Activated CD8-positive, alpha-beta memory T cell treated with anti-CD3 and anti-CD28 coated beads, Interleukin-2, amount 10 ng/mL, durations not matched to agents 7 days and 5 days (primary cell): Measurements from ENCODE around the gene KSR2. TPM values are rescaled to one million over a fixed set of nuclear protein-coding genes. Genes with fewer than 3 reads are reported as not detected.

ENCODE experiments used
- ATAC-seq: fragments of 150-1000 bp; cut with Tn5 transposase; one replicate; pipeline ENCODE4 v1.10.0; 2021; ENCODE audit warnings: moderate library complexity
- CTCF ChIA-PET: fragments of 350-600 bp; sonication (Branson Sonifier 250); formaldehyde crosslinking; loops from one replicate; lab custom pipeline; 2021; ENCODE audit warnings: antibody characterized with exemption; lab: Charles Lee
- DNase-seq: peaks from one replicate; pipeline ENCODE4 v3.0.0-alpha.2; 2020
- H3K27ac Mint-ChIP-seq: one replicate; pipeline ENCODE4 v1.8.0; 2021; ENCODE audit warnings: mild to moderate bottlenecking, mixed read lengths
- H3K27me3 Mint-ChIP-seq: one replicate; pipeline ENCODE4 v1.8.0; 2021; ENCODE audit warnings: mixed read lengths
- H3K36me3 Mint-ChIP-seq: one replicate; pipeline ENCODE4 v1.8.0; 2021; ENCODE audit warnings: mild to moderate bottlenecking, mixed read lengths
- H3K4me1 Mint-ChIP-seq: one replicate; pipeline ENCODE4 v1.8.0; 2021; ENCODE audit warnings: mixed read lengths
- H3K4me3 Mint-ChIP-seq: one replicate; pipeline ENCODE4 v1.8.0; 2021; ENCODE audit warnings: mild to moderate bottlenecking, moderate library complexity, mixed read lengths
- H3K9me3 Mint-ChIP-seq: one replicate; pipeline ENCODE4 v1.8.0; 2022; ENCODE audit warnings: low read depth, mixed read lengths
- total RNA-seq, 2 experiments: library from RNA; stranded (reverse); gene quantifications; one replicate each; pipeline ENCODE4 v1.2.3, GENCODE V29; 2021

KSR2 gene
- total RNA-seq, 2 experiments from 2014 or later: not detected

DNA sequence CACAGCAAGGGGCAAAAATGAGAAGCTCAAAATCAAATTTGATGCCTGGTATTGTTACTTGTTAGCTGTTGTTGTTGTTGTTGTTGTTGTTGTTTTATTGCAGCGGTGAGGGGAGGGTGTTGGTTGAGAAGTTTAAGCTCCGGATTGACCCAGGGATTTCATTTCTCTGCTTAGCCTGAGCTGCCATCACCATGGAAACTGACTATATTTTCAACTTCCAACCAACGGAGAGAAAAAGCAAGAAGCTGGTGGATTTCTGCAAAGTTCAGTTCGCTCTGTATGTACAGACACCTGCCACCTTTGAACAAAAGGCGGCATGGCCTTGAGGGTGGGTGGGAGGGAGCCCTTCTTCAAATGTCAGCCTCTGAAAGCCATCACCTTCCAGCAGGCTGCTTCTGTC lies 412.9 kb downstream of the KSR2 start:
- DNase-seq: no peak
- CTCF ChIA-PET: interaction anchor here (0.8 kb wide), 1 partner anchor 32 kb away, joined by 3 read pairs; no protein-coding TSS in a partner anchor
- H3K9me3 Mint-ChIP-seq: peaks cover 16% of the 10 kb centered on the region
- no peak for ATAC-seq
- H3K27me3 Mint-ChIP-seq: no peaks in the 10 kb centered on the region
- H3K36me3 Mint-ChIP-seq: peaks cover 1% of the 10 kb centered on the region
- H3K4me3 Mint-ChIP-seq: no peak overlapping the region
- H3K4me1 Mint-ChIP-seq: no peaks in the 10 kb centered on the region
- H3K27ac Mint-ChIP-seq: no peak overlapping the region

DNA sequence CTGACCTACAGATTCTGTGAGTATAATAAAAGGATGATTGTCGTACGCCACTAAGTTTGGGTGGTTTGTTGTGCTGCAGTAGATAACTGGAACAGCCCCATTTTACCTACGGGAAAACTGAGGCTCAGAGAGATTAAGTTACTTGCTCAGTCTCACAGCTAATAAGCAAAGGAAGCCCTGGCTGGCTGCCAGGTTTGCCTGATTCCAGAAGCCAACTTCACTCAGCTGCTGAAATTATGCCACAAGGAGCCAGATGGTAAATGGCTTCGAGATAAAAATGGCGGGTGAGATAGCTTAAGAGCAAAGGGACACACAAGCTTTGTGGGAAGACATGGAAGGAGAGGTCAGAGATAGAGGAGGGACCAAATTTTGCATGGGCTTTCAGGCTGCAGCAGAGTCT lies 415.8 kb downstream of the KSR2 start:
- CTCF ChIA-PET: no interaction called here
- Mint-ChIP-seq H3K27me3 (no peaks in the 10 kb centered on the region), H3K4me3 (no peak overlapping the region), H3K9me3 (peaks cover 13% of the 10 kb centered on the region), H3K4me1 (no peaks in the 10 kb centered on the region), H3K36me3 (peaks cover 1% of the 10 kb centered on the region), H3K27ac (no peak overlapping the region)
- ATAC-seq: no peak
- DNase-seq: no peak

DNA sequence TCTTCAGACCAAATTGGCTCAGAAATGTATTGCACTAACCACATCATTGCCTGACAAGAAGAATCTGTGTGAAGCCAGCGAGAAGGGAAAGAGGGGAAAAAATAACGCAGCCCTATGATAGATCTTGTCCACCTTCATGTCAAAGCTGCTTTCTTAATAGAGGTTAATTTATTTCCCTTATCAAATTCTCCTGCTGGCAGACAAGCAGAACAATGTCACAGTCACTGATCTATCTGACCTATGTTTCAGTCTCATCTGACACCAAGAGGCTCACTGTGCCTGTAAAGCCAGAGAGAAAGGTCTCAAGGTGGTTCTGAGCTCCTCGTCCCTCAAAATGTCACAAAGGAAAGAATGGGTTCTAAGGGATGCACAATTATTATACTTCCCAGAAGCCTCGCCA lies 417.1 kb downstream of the KSR2 start:
- Mint-ChIP-seq H3K27me3 (no peaks in the 10 kb centered on the region), H3K36me3 (peaks cover 1% of the 10 kb centered on the region), H3K4me3 (no peak overlapping the region), H3K27ac (no peak overlapping the region), H3K4me1 (no peaks in the 10 kb centered on the region), H3K9me3 (peaks cover 13% of the 10 kb centered on the region)
- CTCF ChIA-PET: no interaction called here
- ATAC-seq: no peak
- no peak for DNase-seq

DNA sequence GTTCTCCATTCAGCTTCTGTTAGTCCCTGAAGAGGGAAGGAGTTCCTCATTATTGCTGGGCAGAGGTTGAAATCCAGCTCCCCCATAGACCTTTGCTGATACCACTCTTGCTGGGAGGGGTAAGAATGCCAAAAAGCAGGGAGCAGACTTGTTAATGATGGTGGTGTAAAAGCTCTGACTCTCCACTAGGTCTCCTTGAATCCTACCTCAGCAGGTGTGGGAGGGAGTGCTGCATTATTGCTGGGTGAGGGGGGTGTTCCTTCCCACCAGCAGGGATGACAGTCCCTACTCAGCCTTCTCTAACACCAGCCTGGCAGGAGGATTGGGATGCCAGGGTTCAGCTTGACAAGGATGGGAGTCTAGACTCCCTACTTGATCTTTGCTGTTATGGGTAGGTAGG lies 421.6 kb downstream of the KSR2 start:
- DNase-seq (no peak), ATAC-seq (no peak)
- no peak overlapping the region for H3K27ac Mint-ChIP-seq
- H3K27me3 Mint-ChIP-seq: no peaks in the 10 kb centered on the region
- no peaks in the 10 kb centered on the region for H3K4me1 Mint-ChIP-seq
- peaks cover 12% of the 10 kb centered on the region for H3K9me3 Mint-ChIP-seq
- H3K4me3 Mint-ChIP-seq: no peak overlapping the region
- CTCF ChIA-PET: no interaction called here
- no peaks in the 10 kb centered on the region for H3K36me3 Mint-ChIP-seq

DNA sequence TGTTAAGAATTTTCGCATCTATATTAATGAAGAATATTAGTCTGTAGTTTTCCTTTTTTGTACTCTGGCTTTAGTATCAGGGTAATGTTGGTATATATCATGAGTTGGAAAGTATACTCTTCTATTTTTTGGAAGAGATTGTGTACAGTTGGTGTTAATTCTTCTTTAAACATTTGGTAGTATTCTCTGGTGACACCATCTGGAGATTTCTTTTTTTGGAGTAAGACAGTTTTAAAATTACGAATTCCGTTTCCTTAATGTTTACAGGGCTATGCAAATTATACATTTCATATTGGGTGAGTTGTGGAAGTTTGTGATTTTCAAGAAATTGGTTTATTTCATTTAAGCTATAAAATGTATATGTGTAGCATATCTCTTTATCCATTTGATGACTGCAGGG lies 423.6 kb downstream of the KSR2 start:
- Mint-ChIP-seq H3K27me3 (no peaks in the 10 kb centered on the region), H3K4me3 (no peak overlapping the region), H3K4me1 (no peaks in the 10 kb centered on the region), H3K9me3 (peaks cover 7% of the 10 kb centered on the region), H3K36me3 (no peaks in the 10 kb centered on the region), H3K27ac (no peak overlapping the region)
- CTCF ChIA-PET: no interaction called here
- no peak for ATAC-seq
- DNase-seq: no peak

DNA sequence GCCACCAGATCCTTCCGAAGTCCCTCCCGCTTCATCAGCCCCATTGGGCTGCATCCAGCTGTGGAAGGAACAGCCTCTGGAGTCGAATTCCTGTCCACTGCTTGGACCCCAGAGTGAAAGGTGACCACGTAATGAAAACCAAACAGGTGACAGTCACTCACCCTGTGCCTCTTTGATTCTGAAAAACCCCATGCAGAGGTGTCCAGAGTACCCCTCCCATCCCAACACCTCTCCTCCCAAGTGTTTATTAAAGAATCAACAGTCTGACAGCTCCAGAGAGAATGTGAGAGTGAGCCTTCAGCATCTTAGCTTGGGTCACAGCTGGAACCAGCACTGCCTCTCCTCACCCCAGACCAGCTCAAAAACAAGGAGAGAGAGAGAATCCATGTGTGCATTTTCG lies 428.8 kb downstream of the KSR2 start:
- Mint-ChIP-seq H3K4me1 (no peaks in the 10 kb centered on the region), H3K36me3 (no peaks in the 10 kb centered on the region), H3K9me3 (no peaks in the 10 kb centered on the region), H3K27ac (no peak overlapping the region), H3K27me3 (no peaks in the 10 kb centered on the region), H3K4me3 (no peak overlapping the region)
- no peak for DNase-seq
- CTCF ChIA-PET: no interaction called here
- no peak for ATAC-seq

DNA sequence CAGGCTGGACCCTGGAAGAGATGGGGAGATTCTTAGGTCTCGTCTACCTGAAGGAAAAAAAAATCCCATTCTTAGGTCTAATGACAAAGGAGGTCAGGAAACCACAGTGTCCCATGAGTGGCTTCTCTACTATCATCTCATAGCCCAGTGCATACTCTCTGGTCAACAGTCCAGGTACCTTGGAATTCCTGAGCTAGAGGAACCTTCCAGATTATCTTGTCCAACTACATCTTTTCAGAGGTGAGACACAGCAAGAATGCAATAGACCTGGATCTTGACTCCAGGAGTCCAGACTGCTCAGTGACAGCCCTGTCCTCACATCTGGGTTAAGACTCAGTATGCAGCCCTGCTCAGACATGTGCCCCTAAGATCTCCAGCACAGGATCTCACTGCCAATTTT lies 429.9 kb downstream of the KSR2 start:
- no peaks in the 10 kb centered on the region for H3K9me3 Mint-ChIP-seq
- no peak overlapping the region for H3K4me3 Mint-ChIP-seq
- ATAC-seq (no peak), DNase-seq (no peak)
- H3K36me3 Mint-ChIP-seq: no peaks in the 10 kb centered on the region
- no peaks in the 10 kb centered on the region for H3K4me1 Mint-ChIP-seq
- H3K27ac Mint-ChIP-seq: no peak overlapping the region
- no peaks in the 10 kb centered on the region for H3K27me3 Mint-ChIP-seq
- CTCF ChIA-PET: no interaction called here

DNA sequence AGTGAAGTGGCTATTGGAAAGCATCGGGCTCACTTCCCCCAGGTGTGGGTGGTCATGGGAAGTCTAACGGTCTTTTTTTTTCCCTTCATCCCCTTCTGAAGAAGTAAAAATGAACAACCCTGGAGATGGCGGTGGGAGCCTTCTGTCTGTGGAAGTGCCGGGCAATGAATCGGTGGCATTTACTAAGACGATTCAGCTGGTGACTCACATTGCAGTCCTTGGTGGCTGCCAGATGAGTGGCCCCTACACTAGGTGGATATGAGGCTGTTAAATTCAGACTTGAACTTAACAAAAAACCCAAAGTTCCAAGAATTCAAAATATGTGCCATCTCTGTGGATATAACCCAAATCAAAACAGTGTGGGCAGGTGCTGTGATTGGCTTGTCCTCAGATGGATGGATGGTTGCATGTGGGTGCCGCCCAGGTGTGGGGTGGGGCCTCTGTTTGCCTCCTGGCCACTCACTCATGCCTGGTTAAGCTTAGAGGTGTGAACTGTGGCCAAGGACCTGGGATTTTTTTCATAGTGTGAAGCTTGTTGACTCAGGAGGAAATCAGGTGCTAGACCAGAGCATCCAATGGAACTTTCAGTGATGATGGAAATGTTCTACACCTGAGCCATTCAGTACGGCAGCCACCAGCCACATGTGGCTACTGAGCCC lies 430.6 kb downstream of the KSR2 start:
- H3K27ac Mint-ChIP-seq: no peak overlapping the region
- ATAC-seq (no peak), DNase-seq (no peak)
- no peaks in the 10 kb centered on the region for H3K4me1 Mint-ChIP-seq
- H3K4me3 Mint-ChIP-seq: no peak overlapping the region
- no peaks in the 10 kb centered on the region for H3K9me3 Mint-ChIP-seq
- no peaks in the 10 kb centered on the region for H3K27me3 Mint-ChIP-seq
- CTCF ChIA-PET: interaction anchor here (0.6 kb wide), 1 partner anchor 285 kb away, joined by 3 read pairs; no protein-coding TSS in a partner anchor
- H3K36me3 Mint-ChIP-seq: no peaks in the 10 kb centered on the region

DNA sequence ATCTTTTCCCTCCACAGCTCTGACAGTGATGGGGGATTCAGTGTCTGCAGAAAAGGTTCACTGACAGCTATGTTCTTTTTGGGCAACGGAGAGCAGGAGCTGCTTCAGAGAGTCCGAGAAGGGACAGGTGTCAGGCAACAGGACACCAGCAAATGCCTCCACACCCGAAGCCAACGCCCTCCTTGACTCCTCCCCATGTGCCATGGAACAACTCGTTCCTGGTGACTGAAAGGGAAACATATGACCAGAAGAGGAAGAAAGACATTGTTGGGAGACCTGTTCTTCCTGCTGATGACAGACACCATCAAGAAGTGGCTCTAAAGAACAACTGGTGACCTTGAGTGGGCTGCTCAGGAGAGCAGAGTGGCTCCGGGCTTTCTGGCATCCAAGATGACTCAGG lies 435.1 kb downstream of the KSR2 start:
- no peak overlapping the region for H3K27ac Mint-ChIP-seq
- no peaks in the 10 kb centered on the region for H3K27me3 Mint-ChIP-seq
- ATAC-seq (no peak), DNase-seq (no peak)
- no peaks in the 10 kb centered on the region for H3K4me1 Mint-ChIP-seq
- CTCF ChIA-PET: no interaction called here
- no peaks in the 10 kb centered on the region for H3K9me3 Mint-ChIP-seq
- H3K4me3 Mint-ChIP-seq: no peak overlapping the region
- no peaks in the 10 kb centered on the region for H3K36me3 Mint-ChIP-seq

DNA sequence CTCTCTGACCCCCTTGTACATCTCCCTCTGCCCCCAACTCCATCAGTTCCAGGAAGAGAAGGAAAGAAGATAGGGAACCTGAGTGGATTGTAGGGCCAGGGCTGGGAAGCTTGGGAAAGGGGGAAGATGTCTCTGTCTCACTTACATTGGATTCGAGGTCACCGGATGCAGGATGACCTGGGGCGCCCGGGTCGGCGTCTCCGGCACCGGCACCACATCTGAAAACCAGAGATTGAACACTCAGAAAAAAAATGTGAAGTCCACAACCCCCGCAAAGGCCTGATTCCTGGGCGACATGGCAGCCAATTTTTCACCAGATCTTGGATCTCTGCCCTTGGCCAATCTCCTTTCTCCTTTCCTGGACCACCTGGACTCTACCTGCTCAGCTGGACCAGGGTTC lies 438.0 kb downstream of the KSR2 start:
- H3K27ac Mint-ChIP-seq: no peak overlapping the region
- DNase-seq: no peak

DNA sequence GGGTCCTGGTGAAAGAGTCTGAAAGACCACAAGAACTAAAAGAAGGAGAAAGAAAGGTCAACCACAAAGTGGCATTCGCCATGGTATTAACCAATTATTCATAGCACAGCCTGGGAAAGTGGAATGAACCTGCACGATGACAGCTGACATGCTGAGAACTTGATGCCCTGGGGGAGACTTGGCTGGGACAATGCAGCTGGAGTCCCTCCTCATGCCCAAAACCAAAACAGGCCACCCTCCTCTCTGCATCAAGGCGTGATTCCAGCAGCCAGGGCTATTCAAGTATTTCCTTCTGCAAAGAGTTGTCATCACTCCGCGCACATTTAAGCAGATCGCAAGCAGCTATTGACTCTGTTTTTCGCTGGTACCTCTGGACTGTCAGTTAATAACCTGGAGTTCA lies 440.3 kb downstream of the KSR2 start:
- ATAC-seq: no peak
- no peak overlapping the region for H3K27ac Mint-ChIP-seq
- CTCF ChIA-PET: no interaction called here

More for the DNA sequence above, 438.0 kb downstream of the KSR2 start:
- H3K27me3 Mint-ChIP-seq: no peaks in the 10 kb centered on the region
- H3K4me1 Mint-ChIP-seq: no peaks in the 10 kb centered on the region
- no peak overlapping the region for H3K4me3 Mint-ChIP-seq
- H3K9me3 Mint-ChIP-seq: no peaks in the 10 kb centered on the region
- no peaks in the 10 kb centered on the region for H3K36me3 Mint-ChIP-seq
- ATAC-seq: no peak
- CTCF ChIA-PET: no interaction called here

DNA sequence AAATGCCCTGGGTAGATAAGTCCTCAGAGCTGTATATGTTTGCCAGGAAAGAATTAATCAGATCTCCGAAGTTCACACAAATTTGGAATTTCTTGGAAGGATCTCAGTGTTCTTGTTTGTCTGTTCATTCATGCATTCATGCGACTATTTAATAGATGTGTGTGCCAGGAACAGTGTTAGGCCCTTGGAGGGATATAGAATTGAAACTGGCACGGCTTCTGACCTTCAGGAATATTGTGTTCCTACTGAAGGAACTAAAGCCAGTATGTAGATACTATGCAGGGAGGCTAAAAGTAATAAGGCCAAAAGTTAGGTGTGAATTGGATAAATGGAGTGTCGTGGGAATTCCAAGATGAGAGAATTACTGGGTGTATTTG lies 441.3 kb downstream of the KSR2 start:
- Mint-ChIP-seq H3K4me1 (no peaks in the 10 kb centered on the region), H3K36me3 (no peaks in the 10 kb centered on the region), H3K27me3 (no peaks in the 10 kb centered on the region), H3K27ac (no peak overlapping the region), H3K4me3 (no peak overlapping the region), H3K9me3 (no peaks in the 10 kb centered on the region)
- DNase-seq: no peak
- CTCF ChIA-PET: no interaction called here
- no peak for ATAC-seq

More for the DNA sequence above, 440.3 kb downstream of the KSR2 start:
- Mint-ChIP-seq H3K4me3 (no peak overlapping the region), H3K36me3 (no peaks in the 10 kb centered on the region), H3K9me3 (no peaks in the 10 kb centered on the region), H3K4me1 (no peaks in the 10 kb centered on the region), H3K27me3 (no peaks in the 10 kb centered on the region)
- DNase-seq: no peak

DNA sequence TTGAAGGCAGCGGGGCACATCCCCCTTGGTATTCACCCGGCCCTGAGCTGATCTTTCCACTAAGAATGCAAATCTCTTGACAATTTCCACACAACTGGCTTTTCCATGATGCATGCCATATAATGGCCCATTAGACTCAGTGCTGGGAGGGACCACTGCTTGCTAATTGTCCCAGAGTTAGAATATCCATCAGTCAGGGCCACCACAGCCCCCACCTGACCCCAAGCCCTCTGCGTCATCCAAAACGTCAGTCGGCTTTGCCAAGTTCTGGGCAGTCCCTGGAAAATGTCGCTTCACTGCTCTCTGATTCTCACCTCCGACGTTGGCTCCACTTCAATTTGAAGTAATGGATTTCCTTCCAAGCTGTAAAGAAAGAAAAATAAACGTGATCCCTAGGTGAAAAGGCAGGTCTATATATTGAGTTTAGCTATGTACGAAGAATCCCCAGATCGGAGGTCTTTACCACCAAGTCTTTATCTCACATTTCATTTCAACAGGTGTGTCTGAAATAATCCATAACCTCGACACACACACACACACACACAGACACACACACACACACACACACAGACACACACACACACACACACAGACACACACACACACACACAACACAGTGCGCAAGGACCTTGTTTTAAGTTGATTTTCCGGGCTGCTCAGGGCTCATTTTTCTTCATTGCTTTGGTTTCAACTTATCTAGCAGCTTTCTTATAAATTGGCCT lies 441.9 kb downstream of the KSR2 start:
- H3K4me3 Mint-ChIP-seq: no peak overlapping the region
- no peak overlapping the region for H3K27ac Mint-ChIP-seq
- no peaks in the 10 kb centered on the region for H3K27me3 Mint-ChIP-seq
- DNase-seq (no peak), ATAC-seq (no peak)
- no peaks in the 10 kb centered on the region for H3K4me1 Mint-ChIP-seq
- H3K9me3 Mint-ChIP-seq: no peaks in the 10 kb centered on the region
- CTCF ChIA-PET: no interaction called here
- H3K36me3 Mint-ChIP-seq: no peaks in the 10 kb centered on the region

DNA sequence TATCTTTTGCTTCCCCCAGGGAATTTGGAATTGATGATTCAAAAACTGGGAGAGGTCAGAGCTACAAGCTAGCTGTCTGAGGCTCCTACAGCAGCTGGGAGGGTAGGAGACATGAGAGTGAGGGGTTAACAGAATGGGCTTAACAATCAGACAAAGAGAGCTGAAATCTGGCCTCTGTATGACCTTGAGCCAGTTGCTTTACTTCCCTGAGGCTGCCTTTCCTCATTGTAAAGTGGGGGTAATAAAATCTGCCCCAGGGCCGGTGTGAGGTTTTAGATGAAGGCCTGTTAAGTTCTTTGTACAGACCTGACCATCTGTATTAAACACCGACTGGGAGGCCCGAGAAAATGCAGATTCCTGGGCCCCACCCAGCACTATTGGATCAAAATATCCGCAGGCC lies 443.0 kb downstream of the KSR2 start:
- CTCF ChIA-PET: no interaction called here
- no peak overlapping the region for H3K4me3 Mint-ChIP-seq
- DNase-seq: no peak
- no peak overlapping the region for H3K27ac Mint-ChIP-seq
- no peaks in the 10 kb centered on the region for H3K27me3 Mint-ChIP-seq
- H3K36me3 Mint-ChIP-seq: no peaks in the 10 kb centered on the region
- ATAC-seq: no peak
- H3K4me1 Mint-ChIP-seq: no peaks in the 10 kb centered on the region
- H3K9me3 Mint-ChIP-seq: no peaks in the 10 kb centered on the region
